Measurements from ENCODE around the gene SNCAIP. TPM values are rescaled to one million over a fixed set of nuclear protein-coding genes. Genes with fewer than 3 reads are reported as not detected.

The SNCAIP gene
- total and polyA plus RNA-seq, 9 of the 15 experiments (the other 6 are each of a cell fraction or from before 2014, with no cell fraction given) = 0.04 TPM; not detected in 8

DNA sequence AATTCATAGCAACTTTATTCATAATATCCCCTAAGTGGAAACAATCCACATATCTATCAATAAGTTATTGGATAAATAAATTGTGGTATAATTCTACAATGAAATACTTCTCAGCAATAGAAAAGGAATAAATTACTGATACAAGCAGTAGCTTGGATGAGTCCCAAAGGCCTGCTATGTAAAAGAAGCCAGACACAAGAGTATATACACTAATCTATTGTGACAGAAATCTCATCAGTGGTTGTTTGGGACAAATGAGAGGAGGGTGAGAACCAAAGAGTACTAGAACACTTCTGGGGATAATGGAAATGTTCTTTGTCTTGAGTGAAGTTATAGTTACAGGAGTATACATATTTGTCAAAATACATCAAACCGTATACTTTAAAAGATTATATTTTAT, 119.3 kb downstream of the SNCAIP start:
- Histone ChIP-seq H3K4me1 (replicated peaks in 1 of 2; ENCODE audit: control insufficient read depth in 2 of 2, insufficient read depth in 2 of 2, low read length in 2 of 2) (no peaks in the 10 kb centered on the region), H3K4me3 (no peak overlapping the region), H3K27me3 (ENCODE audit: control insufficient read depth in 2 of 2, insufficient read depth in 2 of 2, low read length in 2 of 2) (no peaks in the 10 kb centered on the region), H2AFZ (ENCODE audit: low read depth, low read length) (no peak overlapping the region), H3K36me3 (ENCODE audit: control insufficient read depth, insufficient read depth, low read length) (no peaks in the 10 kb centered on the region), H3K27ac (ENCODE audit: extremely low read depth, low read depth, low read length) (no peak overlapping the region), H3K4me2 (ENCODE audit: insufficient read depth, low read length) (no peak overlapping the region), H4K20me1 (replicated peaks; ENCODE audit: control insufficient read depth, insufficient read depth, low read length) (no peaks in the 10 kb centered on the region), H3K79me2 (ENCODE audit: control insufficient read depth, insufficient read depth, low read length) (no peaks in the 10 kb centered on the region), H3K9me1 (ENCODE audit: control insufficient read depth, insufficient read depth, low read length) (no peaks in the 10 kb centered on the region), H3K9me3 (replicated peaks; ENCODE audit: control insufficient read depth, insufficient read depth, low read depth, low read length) (no peaks in the 10 kb centered on the region), H3K9ac (ENCODE audit: insufficient read depth in 1 of 2, low read depth in 2 of 2, low read length in 2 of 2) (no peak overlapping the region)
- 0% methylated on average over 1 of the region's 1 CpG for WGBS (ENCODE audit: insufficient coverage, low coverage, missing lambda C conversion rate)
- in situ Hi-C loops (cut with MboI) = no loop called here
- ChIA-PET CTCF (ENCODE audit: low intra/inter-chr PET ratio) (no interaction called here), POLR2A (no interaction called here)
- ATAC-seq = no peak
- no TSS peak for BruUV-seq (replicated peaks)
- no peak for FAIRE-seq
- no peak for DNase-seq (ENCODE audit: extremely low read depth in 1 of 4, low spot score in 3 of 4)
- intact Hi-C loops (cut with micrococcal nuclease) = no loop called here
- TF ChIP-seq ZSCAN29 (IDR thresholded peaks at IDR 0.05) = no peak
- TF ChIP-seq, protein P1, sequence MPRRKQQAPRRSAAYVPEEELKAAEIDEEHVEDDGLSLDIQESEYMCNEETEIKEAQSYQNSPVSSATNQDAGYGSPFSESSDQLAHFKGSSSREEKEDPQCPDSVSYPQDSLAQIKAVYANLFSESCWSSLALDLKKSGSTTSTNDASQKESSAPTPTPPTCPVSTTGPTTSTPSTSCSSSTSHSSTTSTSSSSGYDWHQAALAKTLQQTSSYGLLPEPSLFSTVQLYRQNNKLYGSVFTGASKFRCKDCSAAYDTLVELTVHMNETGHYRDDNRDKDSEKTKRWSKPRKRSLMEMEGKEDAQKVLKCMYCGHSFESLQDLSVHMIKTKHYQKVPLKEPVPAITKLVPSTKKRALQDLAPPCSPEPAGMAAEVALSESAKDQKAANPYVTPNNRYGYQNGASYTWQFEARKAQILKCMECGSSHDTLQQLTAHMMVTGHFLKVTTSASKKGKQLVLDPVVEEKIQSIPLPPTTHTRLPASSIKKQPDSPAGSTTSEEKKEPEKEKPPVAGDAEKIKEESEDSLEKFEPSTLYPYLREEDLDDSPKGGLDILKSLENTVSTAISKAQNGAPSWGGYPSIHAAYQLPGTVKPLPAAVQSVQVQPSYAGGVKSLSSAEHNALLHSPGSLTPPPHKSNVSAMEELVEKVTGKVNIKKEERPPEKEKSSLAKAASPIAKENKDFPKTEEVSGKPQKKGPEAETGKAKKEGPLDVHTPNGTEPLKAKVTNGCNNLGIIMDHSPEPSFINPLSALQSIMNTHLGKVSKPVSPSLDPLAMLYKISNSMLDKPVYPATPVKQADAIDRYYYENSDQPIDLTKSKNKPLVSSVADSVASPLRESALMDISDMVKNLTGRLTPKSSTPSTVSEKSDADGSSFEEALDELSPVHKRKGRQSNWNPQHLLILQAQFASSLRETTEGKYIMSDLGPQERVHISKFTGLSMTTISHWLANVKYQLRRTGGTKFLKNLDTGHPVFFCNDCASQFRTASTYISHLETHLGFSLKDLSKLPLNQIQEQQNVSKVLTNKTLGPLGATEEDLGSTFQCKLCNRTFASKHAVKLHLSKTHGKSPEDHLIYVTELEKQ (CRISPR knock-in tag; IDR thresholded peaks at IDR 0.05) = no peak
- no peak for TF ChIP-seq TAF15 (IDR thresholded peaks at IDR 0.05; ENCODE audit: low read depth, low read length)
- TF ChIP-seq, protein P2, sequence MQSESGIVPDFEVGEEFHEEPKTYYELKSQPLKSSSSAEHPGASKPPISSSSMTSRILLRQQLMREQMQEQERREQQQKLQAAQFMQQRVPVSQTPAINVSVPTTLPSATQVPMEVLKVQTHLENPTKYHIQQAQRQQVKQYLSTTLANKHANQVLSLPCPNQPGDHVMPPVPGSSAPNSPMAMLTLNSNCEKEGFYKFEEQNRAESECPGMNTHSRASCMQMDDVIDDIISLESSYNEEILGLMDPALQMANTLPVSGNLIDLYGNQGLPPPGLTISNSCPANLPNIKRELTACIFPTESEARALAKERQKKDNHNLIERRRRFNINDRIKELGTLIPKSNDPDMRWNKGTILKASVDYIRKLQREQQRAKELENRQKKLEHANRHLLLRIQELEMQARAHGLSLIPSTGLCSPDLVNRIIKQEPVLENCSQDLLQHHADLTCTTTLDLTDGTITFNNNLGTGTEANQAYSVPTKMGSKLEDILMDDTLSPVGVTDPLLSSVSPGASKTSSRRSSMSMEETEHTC (IDR thresholded peaks at IDR 0.05) = no peak
- TF ChIP-seq HNRNPLL (IDR thresholded peaks at IDR 0.05; ENCODE audit: low read depth, low read length, poor library complexity, severe bottlenecking) = no peak
- no peak for TF ChIP-seq NR1H2 (CRISPR knock-in tag; IDR thresholded peaks at IDR 0.05)
- no peak for TF ChIP-seq CBX5 (IDR thresholded peaks at IDR 0.05; ENCODE audit: borderline replicate concordance, low read depth)
- TF ChIP-seq HMG20A (CRISPR knock-in tag; conservative IDR thresholded peaks at IDR 0.05) = no peak
- TF ChIP-seq ZNF431 (CRISPR knock-in tag; IDR thresholded peaks at IDR 0.05) = no peak
